GM21367 (cell line): Measurements from ENCODE around the gene PEX7.
"Not testable (repeated sequence)": the region's sequence is repeated elsewhere in the genome, so short reads cannot be mapped to it uniquely, and the experiment has no call there.

Experiments used
- ATAC-seq: cut with Tn5 transposase; IDR thresholded peaks from one replicate; pipeline ENCODE4 v1.9.1; 2021; ENCODE audit not compliant: unreplicated experiment

The PEX7 gene

DNA sequence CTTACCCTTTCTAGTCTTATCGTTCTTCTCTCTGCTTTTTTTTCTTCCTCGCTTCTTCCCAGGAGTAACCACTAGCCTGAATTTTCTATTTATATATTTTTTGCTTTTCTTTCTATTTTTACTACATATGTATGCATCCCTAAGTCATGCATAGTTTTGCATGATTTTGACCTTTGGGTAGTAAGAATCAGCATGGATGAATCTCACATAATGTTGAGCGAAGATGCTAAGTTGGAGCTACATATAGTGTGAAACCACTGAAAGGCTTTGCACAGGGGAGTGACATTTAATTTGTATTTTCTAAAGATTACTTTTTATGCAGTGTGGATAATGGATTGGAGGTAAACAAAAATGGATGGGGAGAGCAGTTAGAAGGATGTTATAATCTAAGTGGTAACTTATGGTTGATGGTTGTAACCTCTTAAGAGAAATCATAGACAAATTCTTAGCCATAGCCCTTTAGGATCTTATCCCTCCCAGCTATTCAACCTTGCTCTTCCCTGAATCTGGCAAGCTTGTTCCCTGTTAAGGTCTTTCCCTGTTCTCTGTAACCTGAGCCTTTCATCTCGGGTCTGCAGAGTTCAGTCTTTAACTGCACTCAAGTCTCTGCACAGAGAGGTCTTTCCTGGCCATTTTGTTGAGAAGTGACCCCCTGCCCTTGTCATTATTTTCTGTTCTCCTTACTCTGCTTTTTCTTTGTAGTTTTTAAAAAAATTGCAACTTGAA is 18.0 kb downstream of the PEX7 start:
- no peak for ATAC-seq

DNA sequence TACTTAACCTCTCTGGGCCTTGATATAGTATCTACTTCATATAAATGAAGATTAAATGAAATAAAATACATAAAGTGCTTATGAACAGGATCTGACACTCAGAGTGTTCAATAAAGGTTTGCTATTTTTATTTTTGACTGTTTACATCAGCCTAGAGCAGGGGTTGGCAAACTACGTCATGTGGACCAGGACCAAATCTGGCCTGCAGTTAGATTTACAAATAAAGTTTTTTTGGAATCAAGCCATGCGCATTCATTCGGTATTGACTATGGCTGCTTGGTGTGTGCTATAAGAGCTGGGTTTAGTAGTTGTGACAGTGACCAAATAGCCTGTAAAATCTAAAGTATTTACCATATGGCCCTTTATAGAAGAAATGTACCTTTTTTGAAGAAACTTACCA is 20.8 kb downstream of the PEX7 start:
- ATAC-seq, result no peak

DNA sequence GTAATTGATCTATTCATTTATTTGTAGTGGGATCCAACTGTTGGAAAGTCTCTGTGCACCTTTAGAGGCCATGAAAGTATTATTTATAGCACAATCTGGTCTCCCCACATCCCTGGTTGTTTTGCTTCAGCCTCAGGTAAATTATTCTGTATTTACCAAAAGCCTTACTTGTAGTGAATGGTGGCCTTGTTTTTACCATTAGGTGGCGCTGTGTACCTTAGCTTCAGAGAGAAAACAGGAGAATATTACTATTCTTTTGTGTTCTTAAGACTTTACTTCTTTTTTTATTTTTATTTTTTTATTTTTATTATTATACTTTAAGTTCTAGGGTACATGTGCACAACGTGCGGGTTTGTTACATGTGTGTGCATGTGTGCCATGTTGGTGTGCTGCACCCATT is 23.7 kb downstream of the PEX7 start:
- no peak for ATAC-seq

DNA sequence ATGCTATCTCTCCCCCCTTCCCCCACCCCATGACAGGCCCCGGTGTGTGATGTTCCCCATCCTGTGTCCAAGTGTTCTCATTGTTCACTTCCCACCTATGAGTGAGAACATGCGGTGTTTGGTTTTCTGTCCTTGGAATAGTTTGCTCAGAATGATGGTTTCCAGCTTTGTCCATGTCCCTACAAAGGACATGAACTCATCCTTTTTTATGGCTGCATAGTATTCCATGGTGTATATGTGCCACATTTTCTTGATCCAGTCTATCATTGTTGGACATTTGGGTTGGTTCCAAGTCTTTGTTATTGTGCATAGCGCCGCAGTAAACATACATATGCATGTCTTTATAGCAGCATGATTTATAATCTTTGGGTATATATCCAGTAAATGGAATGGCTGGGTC is 24.1 kb downstream of the PEX7 start:
- ATAC-seq, result not testable (repeated sequence)

DNA sequence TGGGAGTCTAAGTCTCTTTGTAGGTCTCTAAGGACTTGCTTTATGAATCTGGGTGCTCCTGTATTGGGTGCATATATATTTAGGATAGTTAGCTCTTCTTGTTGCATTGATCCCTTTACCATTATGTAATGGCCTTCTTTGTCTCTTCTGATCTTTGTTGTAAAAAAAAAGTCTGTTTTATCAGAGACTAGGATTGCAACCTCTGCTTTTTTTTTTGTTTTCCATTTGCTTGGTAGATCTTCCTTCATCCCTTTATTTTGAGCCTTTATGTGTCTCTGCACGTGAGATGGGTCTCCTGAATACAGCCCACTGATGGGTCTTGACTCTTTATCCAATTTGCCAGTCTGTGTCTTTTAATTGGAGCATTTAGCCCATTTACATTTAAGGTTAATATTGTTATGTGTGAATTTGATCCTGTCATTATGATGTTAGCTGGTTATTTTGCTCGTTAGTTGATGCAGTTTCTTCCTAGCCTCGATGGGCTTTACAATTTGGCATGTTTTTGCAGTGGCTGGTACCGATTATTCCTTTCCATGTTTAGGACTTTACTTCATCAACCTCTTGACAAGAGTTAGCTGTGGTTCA is 27.7 kb downstream of the PEX7 start:
- not testable (repeated sequence) for ATAC-seq

DNA sequence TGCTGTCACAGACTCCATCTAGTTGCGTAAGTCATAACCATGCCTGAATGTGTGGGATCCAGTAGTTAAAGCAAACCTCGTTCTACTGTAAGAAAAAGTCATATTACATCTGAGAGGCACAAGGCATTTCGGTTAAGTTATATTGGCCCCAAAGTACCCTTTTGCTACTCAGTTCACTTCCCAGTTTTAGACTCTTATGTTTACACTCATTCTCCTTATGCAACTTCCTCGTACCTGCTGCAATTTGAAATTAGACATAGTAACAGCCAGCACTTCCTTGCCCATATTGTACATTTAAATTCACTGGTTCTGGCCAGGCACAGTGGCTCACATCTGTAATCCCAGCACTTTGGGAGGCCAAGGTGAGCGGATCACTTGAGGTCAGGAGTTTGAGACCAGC is 37.0 kb downstream of the PEX7 start:
- ATAC-seq, result no peak

DNA sequence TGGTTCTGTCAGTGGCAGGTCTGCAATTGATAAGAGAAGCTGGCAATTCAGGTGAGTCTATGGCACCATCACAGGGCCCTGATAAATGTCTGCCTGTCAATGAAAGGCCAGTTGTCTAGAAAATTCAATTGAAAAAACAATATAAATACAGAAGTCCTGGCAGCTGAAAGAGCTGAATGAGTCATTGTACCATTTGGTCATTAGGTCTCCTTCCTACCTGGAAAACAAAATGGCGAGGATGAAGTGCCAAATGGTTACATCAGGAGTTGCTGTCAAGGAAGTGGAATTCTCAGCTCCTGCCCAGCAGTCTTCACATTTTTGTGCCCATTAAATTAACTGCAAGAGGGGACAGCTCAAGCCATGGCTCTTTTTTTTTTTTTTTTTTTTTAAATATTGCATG is 37.7 kb downstream of the PEX7 start:
- no peak for ATAC-seq

DNA sequence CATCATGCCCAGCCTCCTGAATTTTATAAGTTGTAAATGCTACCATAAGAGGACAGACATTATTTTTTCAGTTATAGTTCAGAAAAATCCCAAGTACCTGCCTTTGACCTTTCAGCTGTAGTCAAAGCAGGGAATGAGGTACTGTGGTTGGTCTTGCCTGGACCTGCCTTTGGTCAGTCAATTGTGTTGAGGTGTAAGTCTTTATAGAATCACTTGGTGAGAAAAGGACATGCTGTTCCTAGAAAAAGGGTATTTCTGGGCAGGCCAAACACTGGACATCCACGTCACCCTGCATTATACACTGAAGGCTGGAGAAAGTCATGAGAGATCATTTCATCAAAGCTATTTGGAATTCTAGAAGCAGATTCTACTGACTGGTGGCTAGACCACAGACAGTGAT is 40.3 kb downstream of the PEX7 start:
- ATAC-seq, result no peak

DNA sequence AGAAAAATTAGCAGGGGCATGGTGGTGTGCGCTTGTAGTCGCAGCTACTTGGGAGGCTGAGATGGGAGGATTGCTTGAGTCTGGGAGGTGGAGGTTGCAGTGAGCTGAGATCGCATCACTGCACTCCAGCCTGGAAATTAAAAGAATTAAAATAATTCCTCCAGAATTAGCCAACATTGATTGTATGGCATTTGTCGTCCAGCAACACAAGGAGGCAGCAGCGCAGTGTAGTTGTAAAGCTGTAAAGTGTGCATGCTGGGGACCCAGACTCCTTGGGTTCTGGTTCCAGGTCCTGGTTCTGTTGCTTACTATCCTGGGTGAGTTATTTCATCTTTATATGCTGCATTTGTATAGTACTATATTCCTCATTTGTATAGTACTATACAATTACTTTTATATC is 41.4 kb downstream of the PEX7 start:
- no peak for ATAC-seq

DNA sequence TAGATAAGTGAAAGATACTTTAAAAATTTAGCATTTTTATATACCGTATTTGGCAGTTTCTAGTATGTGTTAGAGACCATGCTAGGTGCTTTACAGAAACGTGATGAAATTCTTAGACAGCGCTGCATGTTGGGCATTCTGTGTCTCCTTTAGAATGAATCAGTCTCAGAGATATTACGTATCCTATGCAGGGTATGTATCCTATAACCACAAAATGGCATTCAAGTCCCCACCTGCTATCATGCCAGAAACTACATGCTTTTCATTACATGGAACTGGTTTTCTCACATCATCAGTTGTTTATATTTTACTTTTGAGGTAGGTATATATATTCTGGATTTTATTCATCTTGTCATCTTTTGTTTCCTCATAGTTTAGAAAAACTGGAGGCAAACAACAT is 42.3 kb downstream of the PEX7 start:
- no peak for ATAC-seq

DNA sequence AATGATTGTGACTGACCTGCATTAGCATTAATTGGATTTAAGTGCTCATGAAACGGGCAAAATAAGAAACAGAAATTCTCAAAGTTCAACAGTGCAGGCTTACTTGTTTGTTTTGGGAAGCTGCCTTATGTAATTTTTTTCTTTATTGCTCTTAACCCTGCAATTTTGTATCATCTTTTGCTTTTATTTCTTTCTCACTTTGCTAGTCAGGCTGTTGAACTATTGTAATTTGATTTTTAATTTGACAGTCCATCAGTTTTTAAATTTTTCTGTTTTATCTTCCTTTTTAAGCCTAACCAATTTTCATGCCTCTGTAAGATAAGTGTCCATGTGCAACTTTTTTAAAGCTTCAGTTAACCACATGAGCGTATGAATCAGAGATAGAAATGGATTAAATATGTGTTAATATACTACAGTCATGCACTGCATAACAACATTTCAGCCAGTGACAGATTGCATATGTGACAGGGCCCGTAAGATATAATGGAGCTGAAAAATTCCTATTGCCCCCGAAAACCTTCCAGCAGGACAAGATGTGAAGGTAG is 44.6 kb downstream of the PEX7 start:
- no peak for ATAC-seq

DNA sequence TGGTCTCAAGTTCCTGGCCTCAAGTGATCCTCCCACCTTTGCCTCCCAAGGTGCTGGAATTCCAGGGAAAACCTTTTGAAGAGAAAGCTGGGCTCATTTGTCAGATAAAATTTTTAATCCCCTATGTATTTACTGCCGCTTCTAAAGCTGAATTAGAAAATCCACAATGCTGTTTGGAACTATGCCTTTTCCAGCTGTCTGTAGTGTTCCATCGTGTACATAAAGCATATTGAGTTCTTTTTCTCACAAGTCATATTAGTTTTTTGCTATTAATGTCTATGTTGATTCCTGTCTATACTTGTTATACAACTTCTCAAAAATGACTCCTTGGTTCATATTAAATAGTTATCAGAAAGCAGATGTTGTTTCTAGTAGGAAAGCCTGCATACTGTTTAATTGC is 47.1 kb downstream of the PEX7 start:
- no peak for ATAC-seq

DNA sequence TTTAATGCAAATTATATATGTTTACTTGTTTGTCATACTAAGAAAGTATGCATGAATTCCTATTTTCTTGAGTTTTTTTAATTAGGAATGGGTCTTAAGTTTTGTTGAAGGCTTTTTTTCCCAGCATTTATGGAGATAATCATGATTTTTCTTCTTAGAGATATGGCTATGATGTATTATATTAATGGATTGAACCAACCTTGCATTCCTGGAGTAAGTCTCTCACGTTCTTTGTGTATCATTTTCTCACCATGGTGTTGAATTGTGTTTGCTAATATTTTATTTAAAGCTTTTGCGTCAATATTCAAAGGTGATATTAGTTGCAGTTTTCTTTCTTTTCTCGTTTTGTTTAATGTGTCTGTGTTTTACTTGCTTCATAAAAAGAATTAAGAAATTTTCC is 51.4 kb downstream of the PEX7 start:
- no peak for ATAC-seq

DNA sequence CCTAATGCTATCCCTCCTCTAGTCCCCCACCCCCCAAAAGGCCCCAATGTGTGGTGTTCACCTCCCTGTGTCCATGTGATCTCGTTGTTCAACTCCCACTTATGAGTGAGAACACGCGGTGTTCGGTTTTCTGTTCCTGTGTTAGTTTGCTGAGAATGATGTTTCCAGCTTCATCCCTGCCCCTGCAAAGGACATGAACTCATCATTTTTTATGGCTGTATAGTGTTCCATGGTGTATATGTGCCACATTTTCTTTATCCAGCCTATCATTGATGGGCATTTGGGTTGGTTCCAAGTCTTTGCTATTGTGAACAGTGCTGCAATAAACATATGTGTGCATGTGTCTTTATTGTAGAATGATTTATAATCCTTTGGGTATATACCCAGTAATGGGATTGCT is 54.1 kb downstream of the PEX7 start:
- not testable (repeated sequence) for ATAC-seq

DNA sequence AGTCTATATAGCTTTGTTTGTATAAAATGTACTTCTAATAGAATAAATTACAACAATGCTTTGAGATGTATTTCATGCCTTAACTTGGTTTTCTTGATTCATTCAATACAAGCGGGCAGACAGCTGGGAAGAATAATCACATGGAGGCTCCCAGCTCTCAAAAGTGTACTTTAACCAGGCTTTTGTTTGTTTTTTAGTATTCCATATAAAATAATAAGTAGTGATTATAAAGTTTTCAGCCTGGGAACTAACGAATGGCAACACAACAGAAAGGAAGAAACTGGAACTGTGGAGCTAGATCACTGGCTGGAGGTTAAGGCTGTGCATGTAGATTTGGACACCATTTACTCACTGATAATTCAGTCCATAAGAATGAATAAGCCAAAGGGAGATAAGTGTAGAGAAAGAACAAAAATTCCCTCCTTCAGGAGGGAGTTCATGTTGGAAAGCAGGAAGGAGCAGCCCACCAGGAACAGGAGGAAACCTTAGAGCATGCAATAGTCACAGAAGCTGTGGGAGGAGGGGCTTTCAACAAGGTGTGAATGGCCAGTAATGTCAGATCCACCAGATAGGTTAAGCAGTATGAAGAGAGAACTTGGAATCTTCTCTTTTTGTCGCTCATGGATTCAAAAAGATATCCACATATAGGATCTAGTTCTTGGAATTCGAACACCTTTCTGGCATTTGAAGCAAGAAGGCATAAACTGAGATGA is 58.5 kb downstream of the PEX7 start:
- ATAC-seq, result no peak

DNA sequence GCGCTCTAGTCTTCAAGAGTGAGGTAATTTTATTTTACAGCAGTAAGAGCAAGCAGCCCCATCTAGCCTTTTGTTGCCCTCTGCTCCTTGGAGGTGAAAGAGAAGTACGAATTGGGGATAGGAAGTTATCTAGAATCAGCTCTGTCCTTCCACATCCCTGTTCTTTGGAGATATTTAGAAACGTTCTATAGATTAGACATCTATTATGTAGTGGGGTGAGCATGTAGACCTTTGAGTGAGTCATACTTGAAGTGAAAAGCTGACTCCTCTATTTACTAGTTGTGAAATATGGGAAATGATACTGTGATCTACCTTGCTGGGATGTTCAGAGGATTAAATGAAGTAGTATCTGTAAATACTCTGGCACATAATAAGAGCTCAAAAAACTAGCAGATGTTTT is 63.7 kb downstream of the PEX7 start:
- ATAC-seq, result no peak

DNA sequence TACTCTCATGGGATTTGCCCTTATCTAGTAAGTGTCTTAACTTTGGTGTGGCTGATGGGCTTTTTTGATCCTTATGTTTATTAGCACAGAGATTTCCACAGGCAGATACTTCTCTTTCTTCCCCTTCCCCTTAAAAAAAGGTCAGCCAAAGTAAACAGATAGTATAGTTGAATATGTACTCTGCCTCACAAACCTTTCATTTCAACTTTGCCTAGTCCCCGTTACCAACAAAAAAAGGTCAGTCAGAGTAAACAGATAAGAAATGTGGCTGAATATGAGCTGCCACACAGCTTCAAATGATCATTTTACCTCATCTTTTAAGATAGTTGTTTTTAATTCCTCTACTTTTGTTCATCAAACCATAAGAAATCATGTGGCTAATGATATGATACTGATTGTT is 65.6 kb downstream of the PEX7 start:
- no peak for ATAC-seq

DNA sequence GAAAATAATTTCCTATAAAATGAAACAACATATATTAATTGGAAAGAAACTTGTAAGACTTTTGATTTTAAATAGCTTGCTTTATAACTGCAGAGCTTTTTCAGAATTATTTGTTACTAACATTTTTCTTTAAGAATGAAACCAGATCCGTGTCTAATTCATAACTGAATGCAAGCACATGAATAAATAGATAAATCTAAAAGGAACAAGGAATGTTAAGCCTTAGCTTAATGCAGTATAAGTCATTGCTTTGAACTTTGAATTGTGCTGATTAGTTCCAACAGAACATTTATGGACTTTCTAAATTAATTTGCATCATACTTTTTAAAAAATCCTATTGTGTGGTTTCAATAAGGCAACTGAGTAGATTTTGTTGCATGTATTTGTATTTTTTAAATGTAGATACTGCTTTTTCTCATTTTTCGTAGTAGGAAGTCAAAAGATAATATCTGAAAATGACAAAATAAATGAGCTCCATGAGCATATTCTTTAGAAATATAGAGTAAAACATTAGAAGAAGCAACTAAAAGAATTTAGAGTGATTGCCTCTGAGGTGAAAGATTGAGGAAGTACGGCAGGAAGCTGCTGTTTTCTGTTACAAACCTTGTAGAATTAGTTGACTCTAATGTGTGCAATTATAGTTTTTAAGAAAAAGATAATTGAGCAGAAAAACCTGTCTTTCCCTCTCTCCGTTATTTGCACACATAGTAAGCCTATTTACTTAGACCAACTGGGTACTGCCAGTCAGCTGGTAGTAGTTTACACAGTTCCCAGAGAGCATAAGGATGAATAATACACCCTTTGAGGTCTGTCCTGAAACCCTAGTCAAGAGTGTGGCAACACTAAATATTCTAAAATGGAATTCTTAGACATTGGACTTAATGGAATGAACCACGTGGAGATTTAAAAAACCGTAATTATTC is 67.1 kb downstream of the PEX7 start:
- ATAC-seq, result no peak

DNA sequence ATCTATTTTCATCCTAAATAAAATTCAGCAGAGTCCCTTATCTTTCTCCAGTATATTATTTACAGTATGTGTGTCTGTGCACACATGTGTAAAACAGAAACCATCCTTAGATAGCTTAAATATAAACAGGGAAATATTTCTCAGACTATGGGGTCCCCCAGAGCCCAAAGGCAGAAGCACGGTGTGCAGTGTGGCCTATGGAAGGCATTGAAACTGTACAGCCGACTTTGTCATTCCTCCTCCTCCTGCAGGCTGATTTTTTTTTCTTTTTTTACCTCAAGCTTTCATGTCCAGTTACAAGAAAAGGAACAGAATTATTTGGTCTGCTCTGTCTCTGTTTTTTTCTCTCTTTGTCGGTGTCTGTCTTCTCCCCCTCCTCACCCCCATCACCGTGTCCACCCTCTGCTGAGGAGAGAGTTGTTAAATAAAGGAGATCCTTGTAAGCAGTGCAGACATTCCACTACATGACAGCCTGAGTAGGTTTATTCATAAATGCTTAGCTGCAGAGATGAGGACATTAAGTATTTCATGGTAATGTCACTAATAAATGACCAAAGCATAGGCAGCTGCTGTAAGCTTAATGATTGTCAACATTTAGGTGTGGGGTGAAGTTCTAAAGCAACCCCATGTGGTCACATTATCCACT is 67.9 kb downstream of the PEX7 start:
- no peak for ATAC-seq

DNA sequence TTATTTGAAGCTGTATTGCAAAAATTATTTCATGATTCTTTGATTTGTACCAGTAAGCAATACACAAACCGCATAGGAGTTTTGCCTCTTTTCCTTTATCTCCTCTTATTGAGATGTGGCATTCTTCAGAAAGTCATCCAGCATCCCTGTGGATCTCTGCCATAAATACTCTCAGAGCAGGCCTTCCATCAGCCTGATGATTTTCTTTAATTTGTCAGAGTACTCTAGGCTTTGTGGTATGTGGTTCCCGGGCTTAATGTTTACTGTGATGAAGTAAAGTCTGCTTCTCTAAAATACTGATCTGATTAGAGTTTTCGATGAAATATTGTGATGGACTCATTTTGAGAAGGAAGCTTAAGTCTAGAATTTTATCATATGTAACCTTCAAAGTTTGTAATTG is 68.6 kb downstream of the PEX7 start:
- ATAC-seq, result no peak

DNA sequence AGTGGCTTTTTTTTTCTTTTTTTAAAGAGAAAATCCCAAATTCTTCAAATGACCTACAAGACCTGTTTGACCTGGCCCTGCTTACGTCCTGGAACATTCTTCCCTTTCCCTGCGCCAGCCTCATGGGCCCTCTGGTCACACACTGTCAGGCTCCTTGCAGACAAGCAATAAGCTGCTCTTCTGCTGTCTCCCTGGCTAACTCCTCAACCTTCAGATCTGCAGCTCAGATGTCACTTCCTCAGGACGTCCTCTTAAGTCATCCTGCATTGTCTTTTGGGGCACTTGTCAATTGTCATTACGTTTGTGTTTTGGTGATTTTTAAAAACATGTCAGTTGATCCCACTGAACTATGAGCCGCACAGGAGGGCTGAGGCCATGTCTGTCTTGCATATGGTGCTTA is 70.8 kb downstream of the PEX7 start:
- ATAC-seq, result no peak
